Activated naive CD8-positive, alpha-beta T cell treated with anti-CD3 and anti-CD28 coated beads, Interleukin-2, amount 50 U/mL, for 24 hours (primary cell): ENCODE measurements around the gene ZBTB16.

ENCODE experiments used
- ATAC-seq: fragments of 150-1000 bp; cut with Tn5 transposase; one replicate; pipeline ENCODE4 v1.10.0; 2021
- DNase-seq: peaks from one replicate; pipeline ENCODE4 v3.0.0; 2021
- H3K27ac Mint-ChIP-seq: one replicate; pipeline ENCODE4 v1.8.0; 2021; ENCODE audit warnings: mild to moderate bottlenecking, mixed read lengths
- H3K27me3 Mint-ChIP-seq: one replicate; pipeline ENCODE4 v1.8.0; 2021; ENCODE audit warnings: mixed read lengths
- H3K36me3 Mint-ChIP-seq: one replicate; pipeline ENCODE4 v1.8.0; 2021; ENCODE audit warnings: low read depth, mixed read lengths
- H3K4me1 Mint-ChIP-seq: one replicate; pipeline ENCODE4 v1.8.0; 2021; ENCODE audit warnings: mixed read lengths
- H3K4me3 Mint-ChIP-seq: one replicate; pipeline ENCODE4 v1.8.0; 2021; ENCODE audit warnings: mild to moderate bottlenecking, moderate library complexity, mixed read lengths
- H3K9me3 Mint-ChIP-seq: one replicate; pipeline ENCODE4 v1.8.0; 2021; ENCODE audit warnings: mixed read lengths

ZBTB16 gene

GRCh38 chr11:114208377-114208776 lies 148.9 kb downstream of the ZBTB16 start:
- no peaks in the 10 kb centered on the region for H3K27me3 Mint-ChIP-seq
- DNase-seq (peak; percentile 12), ATAC-seq (peak; percentile 93)
- peaks cover 23% of the 10 kb centered on the region for H3K4me1 Mint-ChIP-seq
- no peaks in the 10 kb centered on the region for H3K9me3 Mint-ChIP-seq
- H3K4me3 Mint-ChIP-seq = no peak overlapping the region
- no peaks in the 10 kb centered on the region for H3K36me3 Mint-ChIP-seq
- no peak overlapping the region for H3K27ac Mint-ChIP-seq

GRCh38 chr11:114209343-114209742 lies 149.8 kb downstream of the ZBTB16 start:
- H3K27me3 Mint-ChIP-seq = no peaks in the 10 kb centered on the region
- peaks cover 23% of the 10 kb centered on the region for H3K4me1 Mint-ChIP-seq
- no peaks in the 10 kb centered on the region for H3K36me3 Mint-ChIP-seq
- H3K27ac Mint-ChIP-seq = no peak overlapping the region
- ATAC-seq = no peak
- no peak for DNase-seq
- H3K9me3 Mint-ChIP-seq = no peaks in the 10 kb centered on the region
- H3K4me3 Mint-ChIP-seq = no peak overlapping the region

DNA sequence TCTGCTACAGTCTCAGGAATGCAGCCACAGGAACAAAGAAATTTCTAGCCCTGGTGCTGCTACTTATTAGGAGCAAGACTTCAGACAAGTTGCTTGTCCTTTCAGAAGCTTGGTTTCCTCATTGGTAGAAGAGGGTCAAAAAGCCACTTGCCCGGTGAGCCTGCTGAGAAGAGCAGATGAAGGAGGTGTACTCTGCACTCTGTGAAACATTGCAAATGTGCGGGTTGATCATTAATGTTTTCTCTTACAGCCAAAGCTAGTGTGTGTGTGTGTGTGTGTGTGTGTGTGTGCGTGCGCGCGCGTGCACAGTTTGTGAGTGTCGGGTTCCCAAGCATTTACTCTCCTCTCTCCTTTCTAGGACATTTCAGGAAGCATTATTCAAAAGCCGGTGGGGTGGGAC lies 150.4 kb downstream of the ZBTB16 start:
- Mint-ChIP-seq H3K27me3 (no peaks in the 10 kb centered on the region), H3K9me3 (no peaks in the 10 kb centered on the region), H3K4me1 (peaks cover 23% of the 10 kb centered on the region), H3K27ac (no peak overlapping the region), H3K4me3 (no peak overlapping the region), H3K36me3 (no peaks in the 10 kb centered on the region)
- no peak for DNase-seq
- ATAC-seq = no peak

GRCh38 chr11:114211444-114212121 lies 152.1 kb downstream of the ZBTB16 start:
- H3K9me3 Mint-ChIP-seq = no peaks in the 10 kb centered on the region
- no peaks in the 10 kb centered on the region for H3K27me3 Mint-ChIP-seq
- H3K4me3 Mint-ChIP-seq = no peak overlapping the region
- peaks cover 34% of the 10 kb centered on the region for H3K4me1 Mint-ChIP-seq
- ATAC-seq (no peak), DNase-seq (no peak)
- no peak overlapping the region for H3K27ac Mint-ChIP-seq
- no peaks in the 10 kb centered on the region for H3K36me3 Mint-ChIP-seq

DNA sequence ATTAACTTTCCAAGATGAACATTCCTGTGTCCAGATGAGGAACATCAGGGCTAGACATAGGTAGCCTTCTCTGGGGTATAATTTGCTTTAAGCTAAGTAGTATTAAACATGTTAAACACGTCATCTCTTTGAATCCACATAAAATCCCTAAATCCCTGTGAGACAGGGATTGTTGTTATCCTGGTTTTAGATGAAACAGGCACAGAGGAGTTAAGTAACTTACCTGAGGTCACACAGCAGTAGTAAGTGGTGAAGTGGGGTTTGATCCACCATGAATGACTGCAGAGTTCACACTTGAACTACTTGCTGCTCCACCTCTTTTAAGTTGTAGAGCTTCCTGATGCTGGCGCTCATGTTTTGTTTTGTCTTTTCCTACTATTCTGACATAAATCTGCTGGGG lies 154.1 kb downstream of the ZBTB16 start:
- no peaks in the 10 kb centered on the region for H3K36me3 Mint-ChIP-seq
- H3K27me3 Mint-ChIP-seq = no peaks in the 10 kb centered on the region
- peaks cover 31% of the 10 kb centered on the region for H3K4me1 Mint-ChIP-seq
- H3K9me3 Mint-ChIP-seq = no peaks in the 10 kb centered on the region
- H3K4me3 Mint-ChIP-seq = no peak overlapping the region
- H3K27ac Mint-ChIP-seq = no peak overlapping the region
- no peak for DNase-seq
- no peak for ATAC-seq

- Mint-ChIP-seq H3K27me3 (no peaks in the 10 kb centered on the region), H3K9me3 (no peaks in the 10 kb centered on the region), H3K27ac (no peak overlapping the region), H3K4me3 (no peak overlapping the region), H3K36me3 (no peaks in the 10 kb centered on the region), H3K4me1 (peaks cover 23% of the 10 kb centered on the region)
- DNase-seq (no peak), ATAC-seq (no peak)
Observed at GRCh38 chr11:114215428-114215827, 155.9 kb downstream of the ZBTB16 start.

DNA sequence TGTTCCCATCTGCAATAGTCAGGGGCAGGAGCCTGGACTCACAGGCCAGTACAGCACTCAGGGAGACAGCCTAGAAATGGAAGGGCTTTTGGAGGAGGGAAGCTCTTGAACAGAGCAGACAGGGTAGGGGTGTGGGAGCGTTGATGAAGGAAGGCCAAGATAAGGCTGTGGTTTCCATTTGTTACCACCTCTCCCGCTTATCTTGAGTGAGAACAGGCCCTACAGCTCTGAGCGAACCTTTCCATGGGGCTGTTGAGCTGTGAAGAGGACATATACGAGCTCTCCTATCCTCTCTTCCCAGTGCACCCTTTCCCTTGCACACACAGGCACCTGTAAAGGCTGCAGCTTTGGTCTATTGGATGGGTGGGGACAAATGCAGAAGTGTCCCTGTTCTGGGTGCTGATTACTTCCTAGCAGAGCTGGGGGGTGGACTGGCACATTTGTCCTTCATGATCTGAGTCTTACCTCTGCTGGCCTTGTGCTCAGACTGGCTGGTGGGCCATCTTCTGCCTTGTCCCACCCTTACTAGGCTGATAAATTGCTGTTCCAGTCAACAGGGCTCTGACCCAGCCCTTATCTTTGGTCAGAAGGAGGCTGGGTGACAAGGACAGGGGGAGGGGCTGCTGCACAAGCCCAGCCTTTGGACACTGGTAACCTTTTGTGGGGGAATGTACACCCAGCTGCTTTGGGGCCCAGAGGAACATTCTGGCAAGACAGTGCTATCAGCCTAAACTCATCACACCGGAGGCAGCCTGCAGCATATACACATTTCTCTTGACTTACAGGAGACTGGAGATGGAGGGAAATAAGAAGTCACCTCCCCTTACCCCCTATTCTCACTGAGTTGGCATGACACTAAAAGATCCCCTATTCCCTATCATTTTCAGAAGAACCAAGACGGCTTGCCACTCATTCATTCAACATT lies 156.6 kb downstream of the ZBTB16 start:
- Mint-ChIP-seq H3K36me3 (no peaks in the 10 kb centered on the region), H3K9me3 (no peaks in the 10 kb centered on the region), H3K4me3 (no peak overlapping the region), H3K27me3 (no peaks in the 10 kb centered on the region), H3K27ac (no peak overlapping the region), H3K4me1 (peaks cover 23% of the 10 kb centered on the region)
- ATAC-seq (peak; percentile 46), DNase-seq (no peak)

- DNase-seq (no peak), ATAC-seq (peak; percentile 7)
- peak overlapping the region; percentile 4 for H3K27ac Mint-ChIP-seq
- no peaks in the 10 kb centered on the region for H3K36me3 Mint-ChIP-seq
- H3K4me3 Mint-ChIP-seq = no peak overlapping the region
- peaks cover 22% of the 10 kb centered on the region for H3K4me1 Mint-ChIP-seq
- no peaks in the 10 kb centered on the region for H3K27me3 Mint-ChIP-seq
- H3K9me3 Mint-ChIP-seq = no peaks in the 10 kb centered on the region
Observed at GRCh38 chr11:114216796-114217180, 157.3 kb downstream of the ZBTB16 start.

DNA sequence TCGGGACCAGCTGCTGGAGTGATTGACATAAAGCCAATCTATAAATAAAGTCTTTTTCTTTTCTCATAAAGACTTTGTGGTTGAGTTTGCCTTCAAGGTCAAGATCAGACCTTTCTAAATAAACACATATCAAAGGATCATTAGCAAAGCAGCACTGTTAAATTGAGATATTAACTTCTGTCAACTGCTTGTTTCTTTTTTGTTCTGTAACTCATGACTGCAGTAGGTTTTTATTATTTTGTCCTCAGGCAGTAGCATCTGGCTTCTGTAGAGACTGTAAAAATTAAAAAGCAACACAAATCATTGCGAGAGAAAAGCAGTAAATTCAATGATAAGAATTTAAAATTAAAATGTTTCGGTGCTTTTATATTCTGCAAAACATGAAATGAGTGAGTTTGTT lies 159.0 kb downstream of the ZBTB16 start:
- Mint-ChIP-seq H3K4me3 (no peak overlapping the region), H3K4me1 (peaks cover 22% of the 10 kb centered on the region), H3K9me3 (no peaks in the 10 kb centered on the region), H3K27me3 (no peaks in the 10 kb centered on the region), H3K27ac (no peak overlapping the region), H3K36me3 (no peaks in the 10 kb centered on the region)
- ATAC-seq = no peak
- no peak for DNase-seq

GRCh38 chr11:114219559-114220349 lies 160.2 kb downstream of the ZBTB16 start:
- Mint-ChIP-seq H3K9me3 (peaks cover 5% of the 10 kb centered on the region), H3K36me3 (no peaks in the 10 kb centered on the region), H3K27me3 (no peaks in the 10 kb centered on the region), H3K27ac (no peak overlapping the region), H3K4me3 (no peak overlapping the region), H3K4me1 (peaks cover 27% of the 10 kb centered on the region)
- DNase-seq = no peak
- ATAC-seq = no peak

DNA sequence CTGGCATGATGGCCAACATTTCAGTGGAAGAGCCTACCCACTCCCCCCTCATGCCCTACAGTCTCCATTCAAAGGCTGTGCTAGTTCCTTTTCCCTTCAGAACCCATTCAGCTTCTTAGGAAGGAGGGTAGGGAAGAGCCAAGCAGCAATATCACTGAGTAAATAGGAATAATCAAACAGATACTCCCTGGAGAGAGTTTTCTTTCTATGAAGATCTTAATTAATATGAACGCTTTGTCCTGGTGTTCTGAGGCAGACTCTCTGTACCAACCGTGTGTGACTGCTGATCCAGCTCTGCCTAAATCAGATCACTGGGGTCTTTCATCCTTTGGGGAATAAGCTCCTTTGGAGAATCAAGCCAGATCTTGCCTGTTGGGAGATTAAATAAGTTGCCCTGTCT lies 161.5 kb downstream of the ZBTB16 start:
- H3K9me3 Mint-ChIP-seq = peaks cover 5% of the 10 kb centered on the region
- ATAC-seq = no peak
- H3K4me1 Mint-ChIP-seq = peaks cover 31% of the 10 kb centered on the region
- H3K27ac Mint-ChIP-seq = no peak overlapping the region
- H3K4me3 Mint-ChIP-seq = no peak overlapping the region
- no peaks in the 10 kb centered on the region for H3K27me3 Mint-ChIP-seq
- no peaks in the 10 kb centered on the region for H3K36me3 Mint-ChIP-seq
- no peak for DNase-seq

DNA sequence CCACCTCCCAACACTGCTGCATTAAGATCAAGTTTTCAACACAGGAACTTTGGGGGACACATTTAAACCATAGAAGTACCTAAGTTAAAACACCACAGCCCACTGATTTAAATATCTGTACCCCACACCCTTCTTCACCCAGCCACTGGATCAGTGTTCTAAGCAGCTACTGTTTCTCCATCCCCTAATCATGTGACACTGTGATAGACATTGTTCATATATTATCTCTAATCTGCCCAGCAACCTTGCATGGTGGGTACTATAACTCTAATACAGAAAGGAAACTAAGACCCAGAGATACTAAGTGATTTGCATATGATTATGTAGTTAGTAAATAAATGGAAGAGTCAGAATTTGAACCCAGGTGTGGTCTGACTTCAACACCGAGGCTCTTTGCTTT lies 166.2 kb downstream of the ZBTB16 start:
- no peaks in the 10 kb centered on the region for H3K36me3 Mint-ChIP-seq
- no peaks in the 10 kb centered on the region for H3K27me3 Mint-ChIP-seq
- H3K4me1 Mint-ChIP-seq = peaks cover 24% of the 10 kb centered on the region
- H3K9me3 Mint-ChIP-seq = peaks cover 5% of the 10 kb centered on the region
- ATAC-seq (no peak), DNase-seq (no peak)
- no peak overlapping the region for H3K4me3 Mint-ChIP-seq
- no peak overlapping the region for H3K27ac Mint-ChIP-seq

DNA sequence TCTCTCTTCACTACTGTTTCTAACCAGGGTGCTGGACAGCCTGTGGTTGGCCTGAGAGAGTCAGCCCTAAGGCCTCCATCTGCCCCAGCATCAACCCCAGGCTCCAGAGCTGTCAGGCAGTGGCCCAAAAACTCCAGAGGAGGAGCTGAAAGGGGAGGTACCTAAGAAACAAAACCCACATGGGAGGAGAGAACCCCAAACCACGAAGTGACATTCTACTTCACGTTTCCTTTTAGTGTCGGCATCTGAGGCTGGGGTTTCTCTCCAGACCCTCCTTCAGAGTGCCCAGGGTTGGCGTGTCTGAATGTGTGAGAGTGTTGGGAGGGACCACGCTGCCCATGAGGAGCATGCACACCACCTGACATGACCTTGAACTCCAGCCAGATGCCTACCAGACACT lies 166.8 kb downstream of the ZBTB16 start:
- DNase-seq (no peak), ATAC-seq (peak; percentile 26)
- no peak overlapping the region for H3K27ac Mint-ChIP-seq
- H3K4me1 Mint-ChIP-seq = peaks cover 24% of the 10 kb centered on the region
- no peaks in the 10 kb centered on the region for H3K27me3 Mint-ChIP-seq
- H3K36me3 Mint-ChIP-seq = no peaks in the 10 kb centered on the region
- H3K4me3 Mint-ChIP-seq = no peak overlapping the region
- H3K9me3 Mint-ChIP-seq = peaks cover 5% of the 10 kb centered on the region

- Mint-ChIP-seq H3K27me3 (no peaks in the 10 kb centered on the region), H3K36me3 (no peaks in the 10 kb centered on the region), H3K4me1 (peaks cover 22% of the 10 kb centered on the region), H3K27ac (no peak overlapping the region), H3K9me3 (peaks cover 4% of the 10 kb centered on the region), H3K4me3 (no peak overlapping the region)
- ATAC-seq = no peak
- no peak for DNase-seq
Observed at GRCh38 chr11:114228435-114229411, 169.2 kb downstream of the ZBTB16 start.
